ENCODE results near the gene EPB41L2.

The EPB41L2 gene

DNA sequence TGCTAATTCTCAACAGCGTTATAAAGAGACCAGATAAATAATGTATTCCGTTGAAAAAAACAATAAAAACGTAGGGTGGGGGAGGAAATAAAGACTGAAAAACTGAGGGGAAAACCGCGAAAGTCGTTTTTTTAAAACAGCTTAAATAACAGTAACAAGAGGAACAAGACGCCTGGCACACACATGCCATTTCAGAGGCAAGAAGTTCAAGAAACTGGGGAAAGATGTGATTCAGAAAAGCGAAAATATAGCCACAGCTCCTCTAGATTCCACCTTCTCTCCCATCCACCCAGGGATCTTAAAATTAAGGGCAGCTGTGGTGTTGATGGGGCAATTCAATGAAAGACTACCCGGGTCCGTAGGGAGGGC lies 1.3 kb downstream of the EPB41L2 start:
- DNase-seq (ENCODE audit: low read depth) = no peak

GRCh38 chr6:131061041-131061750 lies 1.8 kb downstream of the EPB41L2 start:
- DNase-seq (ENCODE audit: low read depth) = no peak

DNA sequence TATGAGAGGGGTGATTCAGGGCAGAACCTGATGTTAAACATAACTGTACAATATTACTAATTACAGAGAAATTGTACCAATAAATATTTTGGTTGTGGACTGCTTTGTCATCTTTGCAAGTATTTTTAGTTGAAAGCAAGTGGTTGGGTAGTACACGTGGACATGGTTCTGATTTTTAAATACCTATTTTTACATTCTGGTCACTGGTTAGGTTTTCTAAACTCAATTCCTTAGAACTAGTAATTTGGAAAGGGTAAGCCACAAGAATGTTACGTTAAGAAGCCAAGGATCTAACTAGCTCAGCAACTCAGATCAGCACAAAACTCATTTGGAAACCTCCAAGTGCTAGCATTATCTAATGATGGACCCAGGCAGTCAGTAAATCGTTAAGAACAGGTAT lies 2.7 kb downstream of the EPB41L2 start:
- no peak for DNase-seq (ENCODE audit: low read depth)

DNA sequence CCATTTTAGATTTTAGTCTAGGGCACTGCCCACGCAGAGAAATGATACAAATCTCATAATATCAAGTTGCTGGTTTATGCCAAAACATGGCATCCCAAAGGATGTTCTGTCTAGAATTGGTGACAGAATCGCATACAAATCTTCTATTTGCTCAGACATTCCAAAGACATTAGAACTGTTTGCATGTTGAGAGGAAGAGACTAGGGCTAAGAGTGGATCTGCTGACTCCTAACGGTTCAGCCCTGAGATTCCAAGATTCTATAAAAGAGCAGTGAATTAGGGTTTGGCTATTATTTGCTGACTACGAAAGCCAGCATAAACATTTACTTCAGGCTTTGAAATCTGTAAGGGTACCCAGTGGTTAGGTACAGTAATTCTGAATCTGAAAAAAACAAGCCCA lies 3.6 kb downstream of the EPB41L2 start:
- DNase-seq (ENCODE audit: low read depth) = no peak

- no peak for DNase-seq (ENCODE audit: low read depth)
Measured at GRCh38 chr6:131058236-131058635, 4.8 kb downstream of the EPB41L2 start.

GRCh38 chr6:131054392-131055250 lies 8.4 kb downstream of the EPB41L2 start:
- DNase-seq (ENCODE audit: low read depth) = no peak

DNA sequence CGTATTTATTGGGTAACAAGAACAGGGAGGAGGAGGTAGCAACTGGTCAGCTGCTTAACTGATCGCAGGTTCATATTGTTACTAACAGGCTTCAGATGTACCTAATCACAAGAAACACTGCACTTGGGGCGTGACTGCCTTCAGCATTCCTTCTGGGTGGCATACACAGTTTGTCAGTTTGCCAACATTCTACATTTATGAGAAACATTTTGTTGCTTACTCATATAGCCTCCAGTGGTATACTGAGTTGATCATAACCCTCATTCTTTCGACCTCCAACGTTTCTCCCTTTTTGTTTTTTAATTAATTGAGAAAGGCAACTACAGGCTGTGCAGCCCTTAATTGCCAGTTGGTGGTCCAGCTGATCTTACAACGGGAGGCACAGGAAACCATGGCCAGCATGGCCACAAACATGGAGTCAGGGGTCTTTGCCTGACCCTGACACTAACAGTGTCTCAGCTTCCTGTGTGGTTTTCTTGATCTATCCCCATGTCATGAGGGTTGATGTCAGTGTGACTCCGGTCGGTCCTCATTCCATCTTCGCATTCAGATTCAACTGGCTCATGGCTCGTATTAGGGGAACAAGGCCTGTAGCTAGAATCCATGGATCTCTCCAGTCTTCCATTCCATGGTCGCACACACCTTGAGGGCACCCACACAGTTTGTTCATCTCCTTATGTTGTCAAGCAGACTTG lies 9.4 kb downstream of the EPB41L2 start:
- DNase-seq (ENCODE audit: low read depth) = no peak

GRCh38 chr6:131052181-131052580 lies 10.9 kb downstream of the EPB41L2 start:
- DNase-seq (ENCODE audit: low read depth) = no peak

DNA sequence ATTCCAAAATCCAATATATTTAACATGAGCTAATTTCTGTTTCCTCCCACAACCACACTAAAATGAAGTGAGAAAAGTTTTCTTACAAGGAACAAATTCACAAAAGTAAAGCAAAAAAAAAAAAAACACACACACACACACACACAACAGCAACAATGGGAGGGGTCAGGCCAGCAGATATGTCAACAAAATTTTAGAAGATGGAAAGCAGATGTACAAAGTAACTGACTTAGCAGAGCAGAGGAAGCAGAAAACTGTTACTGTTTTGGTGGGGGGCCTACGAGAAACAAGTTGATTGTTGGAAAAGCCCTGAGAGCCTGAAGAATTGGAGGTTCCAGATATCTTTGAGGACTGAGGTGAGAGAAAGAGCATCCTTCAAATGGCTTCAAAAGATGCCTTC lies 11.7 kb downstream of the EPB41L2 start:
- DNase-seq (ENCODE audit: low read depth) = no peak

- no peak for DNase-seq (ENCODE audit: low read depth)
Measured at GRCh38 chr6:131049608-131050007, 13.4 kb downstream of the EPB41L2 start.

DNA sequence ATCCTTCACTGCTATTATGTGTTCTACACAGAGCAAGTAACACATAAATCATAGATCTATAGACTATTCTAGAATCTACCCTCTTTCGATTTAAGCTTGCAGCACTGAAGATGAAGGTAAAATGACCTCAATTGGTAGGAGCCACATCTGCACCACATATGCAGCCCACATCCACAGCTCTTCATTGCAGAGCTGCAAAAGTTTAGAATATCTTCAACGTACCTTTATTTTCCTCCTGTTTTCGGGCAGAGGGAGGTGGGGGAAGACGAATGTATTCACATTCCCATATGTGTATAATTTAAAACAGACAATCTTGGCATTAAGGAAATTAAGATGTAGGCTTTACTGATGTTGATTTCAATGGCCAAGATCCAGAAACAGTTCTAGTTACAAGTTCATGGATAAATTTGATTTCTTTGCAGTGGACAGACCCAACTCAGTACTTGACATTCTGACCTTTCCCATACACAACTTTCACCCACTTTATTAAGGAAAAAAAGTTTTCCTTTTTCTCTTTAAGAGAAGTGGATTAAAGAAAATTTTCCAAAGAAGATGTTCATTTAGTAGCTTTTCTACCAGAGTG lies 14.0 kb downstream of the EPB41L2 start:
- DNase-seq (ENCODE audit: low read depth) = no peak

DNA sequence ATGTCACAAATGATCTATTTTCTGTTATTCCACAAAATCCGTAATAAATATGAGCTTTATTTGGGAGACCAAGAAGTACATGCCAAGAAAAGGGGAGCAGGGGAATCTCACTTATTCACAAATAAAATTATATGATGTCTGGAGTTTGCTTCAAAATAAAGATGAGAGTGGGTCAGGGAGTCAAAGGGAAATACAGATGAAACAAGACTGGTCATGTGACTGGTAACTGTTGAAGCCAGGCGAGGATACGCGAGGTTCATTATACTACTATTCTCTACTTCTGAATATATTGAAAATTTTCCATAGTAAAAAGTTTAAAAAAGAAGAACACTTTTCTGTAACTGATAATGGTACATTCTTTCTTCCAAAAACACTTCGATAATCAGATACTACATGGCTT lies 14.6 kb downstream of the EPB41L2 start:
- no peak for DNase-seq (ENCODE audit: low read depth)

DNA sequence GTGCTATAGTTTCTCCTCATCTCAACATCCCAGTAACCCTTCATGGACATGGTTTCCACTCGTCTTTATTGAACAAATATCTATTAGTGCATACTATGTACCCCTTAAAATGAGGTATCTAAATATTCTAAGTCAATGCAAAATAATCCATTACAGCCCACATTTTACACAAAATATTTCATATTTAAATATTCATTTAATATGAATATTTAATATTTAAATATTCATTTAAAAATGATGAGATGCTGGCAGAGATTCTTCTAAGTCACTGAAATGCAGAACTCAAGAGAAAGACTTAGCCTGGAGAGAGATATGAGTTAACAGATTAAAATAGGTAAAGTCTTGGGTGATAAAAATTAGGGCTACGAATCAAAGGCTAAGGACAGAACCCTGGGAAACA lies 17.9 kb downstream of the EPB41L2 start:
- no peak for DNase-seq (ENCODE audit: low read depth)

- DNase-seq (ENCODE audit: low read depth) = no peak
Measured at GRCh38 chr6:131043902-131044447, 19.1 kb downstream of the EPB41L2 start.

DNA sequence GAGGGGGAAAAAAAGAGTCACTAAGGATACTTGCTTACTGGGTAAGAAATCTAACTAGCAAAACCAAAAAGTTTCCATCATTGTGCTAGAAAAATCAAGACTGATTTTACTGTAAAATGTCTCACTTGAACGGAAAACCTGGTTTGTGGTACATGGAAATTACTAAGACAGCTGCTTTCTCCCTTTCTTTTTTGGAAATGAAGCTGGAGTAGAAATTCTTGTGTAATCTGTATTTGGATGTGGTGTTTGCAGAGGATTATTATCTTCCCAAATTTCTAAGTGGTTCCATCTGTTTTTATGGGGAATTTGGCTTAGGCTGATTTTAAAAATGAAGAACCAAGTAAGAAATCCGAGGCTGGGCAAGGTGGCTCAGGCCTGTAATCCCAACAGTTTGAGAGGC lies 20.4 kb downstream of the EPB41L2 start:
- no peak for DNase-seq (ENCODE audit: low read depth)

DNA sequence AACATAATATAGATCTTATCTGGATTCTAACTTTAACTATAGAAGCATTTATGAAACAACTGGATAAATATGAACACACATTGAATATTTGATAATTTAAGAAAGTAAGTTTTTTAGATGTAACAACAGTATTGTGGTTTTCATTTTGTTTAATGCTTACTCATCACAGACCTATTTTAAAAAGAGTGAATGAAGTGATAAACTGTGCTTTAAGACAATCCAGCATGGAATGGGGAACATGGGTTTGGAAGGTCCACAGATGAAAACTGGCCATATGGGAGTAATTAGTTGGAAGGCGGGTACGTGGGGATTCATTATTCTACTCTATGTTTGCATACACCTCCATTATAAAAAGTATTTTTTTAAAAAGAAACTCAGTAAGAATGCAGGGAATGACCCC lies 21.2 kb downstream of the EPB41L2 start:
- no peak for DNase-seq (ENCODE audit: low read depth)

- no peak for DNase-seq (ENCODE audit: low read depth)
Measured at GRCh38 chr6:131040866-131041265, 22.2 kb downstream of the EPB41L2 start.

DNA sequence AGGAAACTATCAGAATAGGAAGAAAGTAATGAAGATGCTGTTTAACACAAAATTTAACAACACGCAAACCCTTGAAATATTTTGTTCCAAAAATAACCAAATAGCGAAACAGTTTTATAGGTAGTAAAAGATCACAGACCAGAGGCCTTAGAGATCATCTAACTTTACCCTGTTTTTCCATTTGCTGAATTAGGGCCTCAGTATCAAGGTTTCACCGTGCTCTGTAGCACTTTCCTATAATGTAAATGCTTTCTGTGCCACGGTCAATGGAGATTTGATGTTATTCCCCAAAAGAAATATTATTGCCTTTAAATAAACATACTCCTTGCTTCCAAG lies 23.7 kb downstream of the EPB41L2 start:
- no peak for DNase-seq (ENCODE audit: low read depth)

DNA sequence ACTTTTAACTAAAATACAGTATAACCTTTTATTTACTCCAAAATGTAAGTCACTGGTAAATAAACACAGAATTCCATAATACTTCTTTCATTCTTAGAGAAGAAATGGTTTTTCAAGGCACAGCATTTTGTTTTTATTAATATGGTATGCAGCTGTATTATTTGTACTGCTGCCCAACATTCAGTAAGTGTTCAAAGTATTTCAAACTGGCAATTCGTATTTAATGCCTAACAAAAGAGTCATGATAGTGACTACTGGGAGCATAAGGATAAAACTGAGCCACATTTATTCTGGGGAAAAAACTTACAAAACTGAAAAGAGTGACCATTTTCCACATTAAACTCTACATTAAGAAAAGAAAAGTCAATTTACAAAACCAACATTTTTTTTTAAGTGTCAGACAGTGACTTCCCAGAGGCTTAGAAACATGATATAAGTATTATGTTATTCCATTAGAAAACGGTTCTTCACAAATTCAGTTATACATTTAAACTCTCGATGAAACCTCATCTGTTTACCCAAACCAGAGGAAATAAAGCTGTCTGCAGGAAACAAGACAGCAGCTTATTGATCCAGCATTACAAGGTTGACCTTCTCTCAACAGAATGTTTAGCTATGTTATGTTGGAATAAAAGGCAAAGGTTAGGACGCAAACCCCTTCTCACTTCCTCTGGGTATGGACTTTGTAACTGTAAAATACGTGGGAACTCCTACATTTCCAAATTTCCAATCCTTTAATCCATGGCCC lies 24.3 kb downstream of the EPB41L2 start:
- DNase-seq (ENCODE audit: low read depth) = no peak

DNA sequence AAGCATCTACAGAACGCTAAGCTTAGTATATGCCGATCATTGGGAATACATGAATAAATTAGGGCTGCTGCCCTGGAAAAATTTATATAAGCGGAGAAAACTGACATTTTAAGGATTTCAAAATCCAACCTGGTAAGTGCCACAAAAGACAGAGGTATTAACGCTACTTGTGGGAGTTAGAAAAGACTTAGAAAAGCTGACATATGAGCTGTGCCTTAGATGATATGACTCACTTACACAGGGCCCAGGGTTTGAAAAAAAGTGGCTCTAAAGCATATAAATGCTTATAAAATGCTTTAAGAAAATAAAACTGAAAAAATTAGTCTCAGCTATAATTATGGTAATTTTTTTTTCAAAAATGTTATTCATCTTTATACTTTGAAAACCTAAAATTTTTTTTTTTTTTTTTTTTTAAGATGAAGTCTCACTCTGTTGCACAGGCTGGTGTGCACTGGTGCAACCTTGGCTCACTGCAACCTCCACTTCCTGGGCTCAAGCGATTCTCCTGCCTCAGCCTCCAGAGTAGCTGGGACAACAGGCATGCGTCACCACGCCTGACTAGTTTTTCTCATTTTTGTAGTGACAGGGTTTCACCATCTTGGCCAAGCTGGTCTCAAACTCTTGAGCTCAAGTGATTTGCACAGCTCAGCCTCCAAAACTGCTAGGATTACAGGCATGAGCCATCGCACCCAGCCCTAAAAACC lies 25.7 kb downstream of the EPB41L2 start:
- DNase-seq (ENCODE audit: low read depth) = no peak

DNA sequence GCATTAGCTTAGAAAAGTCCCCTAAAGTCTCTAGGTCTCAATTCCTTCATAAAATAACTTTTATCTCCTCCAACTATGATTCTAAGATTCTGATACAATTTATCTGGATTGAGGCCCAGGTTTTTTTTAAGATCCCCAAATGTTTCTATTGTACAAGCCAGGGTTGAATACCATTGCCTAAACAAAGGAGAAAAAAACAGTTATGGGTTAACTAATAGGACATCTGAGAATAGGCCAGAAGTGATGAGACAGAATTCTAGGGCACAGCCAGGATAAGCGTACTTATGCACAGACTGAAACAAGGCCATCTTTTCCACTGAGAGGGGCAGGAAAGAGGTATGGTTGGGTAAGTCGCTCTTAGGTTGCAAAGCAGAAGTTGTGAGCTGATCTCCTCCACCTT lies 26.4 kb downstream of the EPB41L2 start:
- DNase-seq (ENCODE audit: low read depth) = no peak

Data from stimulated activated CD8-positive, alpha-beta memory T cell treated with anti-CD3 and anti-CD28 coated beads, Interleukin-4, amount 100 ng/mL, for 24 hours (primary cell).